Lung microvascular endothelial cell (primary cell): ENCODE measurements around the gene PIEZO1. TPM values are rescaled to one million over a fixed set of nuclear protein-coding genes. Genes with fewer than 3 reads are reported as not detected.
A peak's percentile ranks its signal among the peaks of the same experiment; 100 is the strongest.

Experiments
- DNase-seq, 2 donors: peaks; one replicate each; pipeline versions ENCODE4 v3.0.0 to v3.0.0-alpha.2; 2010; ENCODE audit warnings: low read depth in 2 of 2
- total RNA-seq: library from RNA; depleted of rRNA; stranded (reverse); fragments of >200 nt; gene quantifications from 2 replicates; pipeline ENCODE4 v1.2.1, GENCODE V29; 2014

Gene PIEZO1
- total RNA-seq, 1 donor from 2014 or later, result 460 TPM

GRCh38 chr16:88737298-88738150 is 47.5 kb downstream of the PIEZO1 start:
- peak; percentile 76 to 91 for DNase-seq

GRCh38 chr16:88736496-88736895 is 48.5 kb downstream of the PIEZO1 start:
- DNase-seq, result no peak

GRCh38 chr16:88736088-88736487 is 48.9 kb downstream of the PIEZO1 start:
- no peak for DNase-seq

DNA sequence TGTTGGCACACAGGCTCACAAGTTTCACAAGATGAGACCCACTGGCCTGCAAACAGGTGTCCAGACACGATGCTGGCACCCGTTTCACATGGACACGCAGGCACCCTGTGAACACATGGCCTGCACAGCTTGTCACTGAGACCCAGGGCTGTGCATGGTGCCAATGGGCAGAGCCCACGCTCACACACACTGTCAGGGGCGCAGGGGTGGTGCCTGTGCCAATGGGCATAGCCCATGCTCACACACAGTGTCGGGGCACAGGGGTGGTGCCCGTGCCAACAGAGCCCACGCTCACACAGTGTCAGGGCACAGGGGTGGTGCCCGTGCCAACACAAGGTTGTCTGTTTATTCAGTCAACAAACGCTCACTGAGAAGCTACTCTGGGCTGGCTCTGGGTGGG is 49.4 kb downstream of the PIEZO1 start:
- no peak for DNase-seq

DNA sequence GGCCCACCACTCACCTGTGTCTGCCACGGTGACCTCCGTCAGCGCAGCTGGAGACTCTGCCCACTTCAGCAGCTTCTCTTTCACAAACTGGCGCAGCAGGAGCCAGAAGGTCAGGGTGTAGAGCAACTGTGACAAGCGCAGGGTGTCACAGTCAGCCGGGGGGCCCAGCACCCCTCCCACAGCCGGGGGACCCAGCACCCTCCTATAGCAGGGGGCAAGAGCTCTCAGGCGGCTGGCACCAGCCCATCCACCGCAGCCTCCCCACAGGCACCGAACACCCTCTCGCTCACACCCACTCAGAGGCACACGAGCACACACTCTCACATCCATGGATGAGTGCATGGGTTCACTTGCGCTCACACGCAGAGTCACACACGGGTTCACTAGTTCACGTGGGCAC is 49.9 kb downstream of the PIEZO1 start:
- no peak for DNase-seq

DNA sequence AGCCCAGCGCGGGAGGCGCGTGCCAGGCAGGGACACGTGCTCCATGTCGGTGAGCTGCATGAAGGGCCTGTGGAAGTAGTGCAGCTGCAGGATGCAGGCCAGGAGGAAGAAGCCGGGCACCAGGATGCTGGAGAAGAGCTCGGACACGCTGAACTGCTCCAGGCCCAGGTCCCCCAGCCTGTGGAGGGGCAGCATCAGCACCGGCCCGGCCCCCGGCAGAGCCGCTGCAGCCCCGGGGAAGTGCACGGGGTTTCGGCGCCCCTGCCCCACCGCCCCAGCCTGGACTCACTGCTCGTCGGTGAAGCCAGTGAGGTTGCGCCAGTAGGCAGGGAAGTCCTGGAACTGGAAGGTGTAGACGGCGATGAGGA is 50.7 kb downstream of the PIEZO1 start:
- no peak for DNase-seq

GRCh38 chr16:88733630-88734360 is 51.2 kb downstream of the PIEZO1 start:
- no peak for DNase-seq

DNA sequence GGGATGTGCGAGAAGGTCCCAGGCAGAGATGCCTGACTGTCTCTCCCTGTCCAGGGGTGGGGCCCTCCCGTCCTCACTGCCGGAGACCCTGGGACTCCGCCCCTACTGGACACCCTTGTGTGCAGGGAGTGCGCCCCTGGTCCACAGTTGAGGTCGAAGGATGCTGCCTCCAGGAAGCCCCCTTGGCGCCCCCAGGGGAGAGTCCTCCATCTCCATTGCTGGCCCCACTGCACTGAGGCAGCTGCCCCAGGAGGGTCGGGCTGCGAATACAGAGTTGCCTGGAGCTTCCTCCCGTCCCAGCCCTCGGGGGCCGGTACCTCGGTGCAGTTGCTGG is 52.1 kb downstream of the PIEZO1 start:
- no peak for DNase-seq

GRCh38 chr16:88732172-88732960 is 52.7 kb downstream of the PIEZO1 start:
- no peak for DNase-seq

DNA sequence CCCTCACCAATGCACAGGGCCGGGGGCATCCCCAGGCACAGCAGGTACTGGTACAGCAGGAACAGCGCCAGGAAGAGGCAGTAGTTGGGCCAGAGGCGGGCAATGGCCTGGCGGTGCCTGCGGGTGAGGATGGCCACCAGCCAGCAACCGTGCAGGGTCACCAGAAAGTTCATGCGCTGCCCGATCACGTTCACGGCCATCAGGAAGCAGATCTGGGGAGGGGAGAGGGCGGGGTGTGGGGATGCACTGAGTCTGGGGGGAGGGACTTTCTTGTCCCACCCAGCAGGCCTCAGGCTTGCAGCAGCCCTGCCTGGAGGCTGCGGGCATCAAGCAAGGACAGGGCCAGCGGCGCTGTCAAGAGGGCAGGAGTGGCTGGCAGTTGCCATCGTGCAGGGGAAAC is 53.3 kb downstream of the PIEZO1 start:
- peak; percentile 21 to 41 for DNase-seq

DNA sequence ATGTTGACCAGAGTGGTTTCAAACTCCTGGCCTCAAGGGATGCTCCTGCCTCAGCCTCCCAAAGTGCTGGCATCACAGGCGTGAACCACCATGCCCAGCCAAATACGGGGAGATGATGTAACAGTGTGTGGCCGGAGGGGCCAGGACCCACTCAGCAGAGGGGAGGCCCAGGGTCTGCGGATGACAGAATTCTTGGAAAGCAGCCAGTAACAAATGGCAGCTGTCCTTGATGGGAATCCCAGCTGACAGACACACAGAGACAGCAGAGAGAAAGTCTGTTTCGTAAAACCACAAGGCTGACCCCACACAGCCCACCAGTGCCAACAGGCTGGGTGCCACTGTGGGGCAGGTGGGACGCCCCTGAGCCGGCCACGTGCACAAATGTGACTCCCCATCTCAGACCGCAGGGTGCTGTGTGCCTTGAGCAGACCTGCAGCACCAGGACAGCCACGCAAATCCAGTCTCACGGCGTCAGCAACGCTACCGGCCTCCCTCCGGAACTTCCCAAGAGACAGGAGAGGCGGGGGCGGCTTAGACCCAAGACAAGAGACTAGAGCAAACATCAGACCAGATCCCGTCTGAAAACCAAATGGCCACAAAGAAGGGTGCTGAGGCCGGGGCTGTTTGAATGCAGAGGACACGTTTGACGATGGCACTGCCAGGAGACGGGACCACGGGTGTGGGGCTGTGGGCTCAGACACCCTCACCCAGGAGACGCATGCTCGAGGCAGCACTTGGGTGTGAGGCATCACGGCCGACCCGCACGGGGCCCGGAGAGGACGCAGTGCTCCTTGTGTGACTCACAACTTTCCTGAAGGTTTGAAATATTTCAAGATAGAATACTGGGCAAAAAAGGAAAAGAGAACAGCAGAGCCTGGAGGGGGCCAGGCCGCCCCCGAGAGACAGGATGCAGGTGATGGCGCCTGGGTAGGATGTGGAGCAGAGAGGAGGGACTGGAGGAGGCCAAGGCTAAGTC is 54.1 kb downstream of the PIEZO1 start:
- peak in 1 of 2 donors; percentile 38 for DNase-seq

DNA sequence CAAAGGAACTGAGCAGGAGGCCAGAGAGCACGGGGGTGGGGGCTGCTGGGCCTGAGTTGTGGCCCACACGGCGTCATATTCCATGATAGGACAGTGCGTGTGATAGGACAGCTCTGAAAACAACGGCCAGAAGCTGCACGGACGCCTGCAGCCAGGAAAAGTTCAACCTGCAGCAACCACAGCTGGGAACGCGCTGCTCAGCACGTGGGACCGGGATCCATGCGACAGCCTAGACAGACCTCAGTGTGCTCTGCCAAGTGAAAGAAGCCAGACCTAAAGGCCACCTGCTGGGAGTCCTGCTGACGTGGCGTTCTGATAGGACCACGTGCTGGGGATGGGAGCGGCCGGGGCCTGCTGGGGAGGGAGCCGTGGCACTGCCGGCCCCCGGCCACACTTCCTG is 57.1 kb downstream of the PIEZO1 start:
- DNase-seq, result no peak

- DNase-seq, result no peak
Measured at GRCh38 chr16:88726981-88727380, 58.0 kb downstream of the PIEZO1 start.

DNA sequence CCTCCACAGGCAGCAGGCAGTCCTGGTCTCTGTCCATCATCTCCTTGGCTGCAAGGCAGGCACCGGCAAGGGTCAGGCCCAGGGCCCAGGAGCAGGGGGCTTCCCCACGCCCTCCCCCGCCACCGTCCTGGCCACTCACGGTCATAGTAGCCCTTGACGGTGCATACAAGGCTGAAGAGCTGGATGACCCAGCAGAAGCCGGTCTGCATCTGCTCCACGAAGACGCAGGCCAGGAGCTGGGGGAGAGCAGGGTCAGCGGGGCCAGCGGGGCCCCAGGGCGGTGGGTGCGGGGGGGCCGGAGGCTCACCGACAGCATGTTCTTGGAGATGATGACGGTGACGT is 58.6 kb downstream of the PIEZO1 start:
- DNase-seq, result no peak

- DNase-seq, result no peak
Measured at GRCh38 chr16:88725609-88726407, 59.2 kb downstream of the PIEZO1 start.

DNA sequence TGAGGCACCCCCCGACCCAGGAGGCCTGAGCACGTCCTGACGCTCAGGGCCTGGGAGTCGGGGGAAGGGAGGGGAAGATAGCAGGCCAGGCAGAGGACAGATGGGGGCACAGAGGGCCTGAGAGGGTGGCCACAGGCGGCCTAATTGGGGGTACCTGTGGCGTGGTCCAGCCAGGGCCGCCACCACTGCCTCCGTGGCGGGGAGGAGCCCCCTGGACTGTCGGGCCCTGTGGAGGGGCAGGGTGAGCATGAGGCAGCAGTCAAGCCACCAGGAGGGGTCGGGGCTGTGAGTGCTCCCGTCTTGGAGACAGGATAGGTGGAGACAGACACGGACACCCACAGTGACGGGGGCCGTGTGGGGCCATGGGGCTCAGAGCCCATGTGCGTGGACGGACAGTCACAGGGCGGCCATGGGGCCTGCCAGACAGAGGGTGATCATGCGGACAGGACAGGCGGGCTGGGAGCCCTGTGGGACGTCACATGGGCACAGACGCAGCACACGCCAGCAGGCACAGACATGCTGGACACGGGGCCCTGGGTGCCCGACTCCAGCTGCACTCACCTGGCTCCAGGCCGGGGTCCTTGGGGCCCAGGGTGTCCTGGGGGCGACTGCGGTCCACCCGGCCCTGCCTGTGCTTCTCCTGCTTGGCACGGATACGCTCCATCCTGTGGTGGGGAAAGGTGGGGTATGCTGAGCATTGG is 60.0 kb downstream of the PIEZO1 start:
- no peak for DNase-seq

DNA sequence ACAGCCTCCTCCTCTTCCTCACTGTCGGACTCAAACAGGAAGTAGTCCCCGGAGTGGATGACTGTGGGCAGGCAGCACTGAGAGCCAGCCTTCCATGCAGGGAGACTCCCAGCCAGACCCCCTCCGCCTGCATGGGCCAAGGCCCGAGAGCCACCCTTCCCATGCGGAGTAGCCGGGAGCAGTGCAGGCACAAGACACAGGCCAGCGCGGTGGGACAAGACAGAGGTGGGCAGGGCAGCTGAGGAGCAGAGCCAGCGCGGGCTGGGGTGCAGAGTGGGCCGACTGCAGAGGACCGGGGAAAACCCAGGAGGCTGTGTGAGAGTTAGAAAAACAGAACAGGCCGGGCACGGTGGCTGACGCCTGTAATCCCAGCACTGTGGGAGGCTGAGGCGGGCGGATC is 61.1 kb downstream of the PIEZO1 start:
- DNase-seq, result no peak

DNA sequence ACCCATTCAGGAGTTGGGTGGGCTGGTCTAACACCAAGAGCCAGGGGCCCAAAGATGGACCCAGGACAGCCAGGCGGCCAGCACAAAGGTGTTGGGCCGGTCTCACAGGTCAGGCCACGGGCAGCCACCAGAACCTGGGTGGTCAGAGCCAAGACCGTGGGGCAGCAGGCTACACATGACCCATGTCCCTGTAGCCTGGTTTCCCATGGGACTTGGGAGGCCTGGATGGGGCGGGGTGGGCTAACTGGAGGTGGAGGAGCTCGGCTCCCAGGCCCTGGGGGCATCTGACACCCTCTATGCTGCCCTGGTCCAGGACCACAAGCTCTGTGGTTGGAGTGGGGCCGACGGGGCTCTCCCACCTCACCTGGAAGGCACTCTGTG is 61.5 kb downstream of the PIEZO1 start:
- no peak for DNase-seq

GRCh38 chr16:88722784-88723506 is 62.1 kb downstream of the PIEZO1 start:
- no peak for DNase-seq
